Measurements from ENCODE around the gene FAM107A.

Gene FAM107A

GRCh38 chr3:58591517-58592510, 14.6 kb upstream of the FAM107A start:
- DNase-seq = no peak

GRCh38 chr3:58588030-58588614, 10.9 kb upstream of the FAM107A start:
- no peak for DNase-seq

- DNase-seq = no peak
These were observed 9.6 kb upstream of the FAM107A start for GRCh38 chr3:58586776-58587192.

DNA sequence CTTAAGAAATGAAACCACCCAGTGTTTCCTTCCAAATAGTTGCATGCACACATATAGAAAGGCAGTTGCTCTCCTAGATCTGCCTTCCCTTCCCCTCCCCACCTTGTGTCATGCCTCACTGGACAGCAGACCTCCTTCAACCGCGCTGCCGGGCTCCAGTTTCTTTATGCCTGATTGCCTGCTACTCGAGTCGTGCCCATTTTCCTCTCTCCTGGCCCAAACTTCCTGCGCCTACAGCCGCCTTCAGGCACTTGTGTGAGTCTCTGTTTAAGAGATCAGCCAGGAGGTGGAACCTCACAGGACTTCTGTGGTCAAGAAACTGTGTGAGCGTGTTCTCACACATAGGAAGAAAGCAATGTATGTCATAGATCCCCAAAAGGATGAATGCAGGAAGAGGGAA, 8.8 kb upstream of the FAM107A start:
- no peak for DNase-seq

GRCh38 chr3:58585005-58585786, 8.0 kb upstream of the FAM107A start:
- DNase-seq = peak; percentile 54 to 64

- DNase-seq = no peak
These were observed 7.5 kb upstream of the FAM107A start for GRCh38 chr3:58584690-58585004.

DNA sequence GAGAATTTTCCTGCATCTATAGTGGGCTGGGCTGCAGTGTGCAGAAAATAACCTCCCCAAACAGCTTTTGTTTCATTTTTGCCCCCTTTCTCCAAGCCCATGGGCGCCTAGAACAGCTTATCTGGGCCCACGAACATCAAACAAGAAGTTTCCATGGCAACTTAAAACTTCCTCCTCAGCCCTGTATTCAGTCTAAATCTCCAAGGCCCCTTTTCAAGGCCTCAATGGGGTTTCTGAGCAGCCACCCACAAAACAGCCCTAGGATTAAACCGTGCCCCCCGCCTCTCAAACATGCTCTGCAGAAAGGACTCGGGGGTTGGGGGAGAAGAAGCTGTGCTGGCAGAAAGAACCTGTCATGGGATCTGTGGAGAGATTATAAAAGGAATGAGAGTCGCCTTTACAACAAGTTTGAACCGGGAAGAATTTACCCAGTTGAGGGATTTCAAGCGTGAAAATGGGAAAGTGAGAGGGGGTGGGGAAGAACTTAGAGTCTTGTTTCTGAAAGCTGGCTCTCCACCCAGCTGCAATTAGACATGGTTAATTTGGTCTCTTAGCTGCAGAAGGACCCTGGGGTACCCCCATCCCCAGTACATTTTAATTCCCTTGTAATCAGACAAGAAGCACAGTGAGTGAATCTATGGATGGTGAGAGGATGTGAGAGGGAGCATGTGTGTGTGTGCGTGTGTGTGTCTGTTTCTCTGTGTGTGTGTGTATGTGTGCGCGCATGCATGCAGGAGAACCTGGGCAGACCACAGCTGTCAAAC, 4.3 kb upstream of the FAM107A start:
- peak; percentile 32 to 73 for DNase-seq

- DNase-seq = no peak
These were observed 3.7 kb upstream of the FAM107A start for GRCh38 chr3:58580826-58581327.

GRCh38 chr3:58578873-58579272, 1.7 kb upstream of the FAM107A start:
- DNase-seq = no peak

- no peak for DNase-seq
These were observed 475 bp downstream of the FAM107A start for GRCh38 chr3:58576716-58577115.

GRCh38 chr3:58575971-58576652, 1.1 kb downstream of the FAM107A start:
- DNase-seq = no peak

GRCh38 chr3:58574682-58575081, 2.5 kb downstream of the FAM107A start:
- DNase-seq = no peak

DNA sequence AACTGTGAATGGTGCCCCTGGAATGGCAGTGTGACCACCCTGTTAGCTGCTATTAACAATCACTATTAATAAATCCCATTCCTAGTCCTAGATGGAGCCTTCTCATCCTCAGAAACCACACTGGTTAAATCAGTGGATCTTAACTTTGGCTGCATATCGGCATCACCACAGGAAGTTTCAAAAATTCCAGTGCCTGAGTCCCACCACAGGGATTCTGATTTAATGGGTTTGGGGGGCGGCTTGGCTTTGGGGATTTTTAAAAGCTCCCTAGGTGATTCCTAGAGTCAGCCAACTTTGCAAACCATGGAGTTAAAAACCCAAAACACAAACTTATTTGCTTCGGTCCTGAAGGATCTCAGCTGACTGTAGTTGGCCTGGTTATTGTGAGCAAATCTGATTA, 3.1 kb downstream of the FAM107A start:
- DNase-seq = no peak

GRCh38 chr3:58573640-58574039, 3.6 kb downstream of the FAM107A start:
- DNase-seq = no peak

DNA sequence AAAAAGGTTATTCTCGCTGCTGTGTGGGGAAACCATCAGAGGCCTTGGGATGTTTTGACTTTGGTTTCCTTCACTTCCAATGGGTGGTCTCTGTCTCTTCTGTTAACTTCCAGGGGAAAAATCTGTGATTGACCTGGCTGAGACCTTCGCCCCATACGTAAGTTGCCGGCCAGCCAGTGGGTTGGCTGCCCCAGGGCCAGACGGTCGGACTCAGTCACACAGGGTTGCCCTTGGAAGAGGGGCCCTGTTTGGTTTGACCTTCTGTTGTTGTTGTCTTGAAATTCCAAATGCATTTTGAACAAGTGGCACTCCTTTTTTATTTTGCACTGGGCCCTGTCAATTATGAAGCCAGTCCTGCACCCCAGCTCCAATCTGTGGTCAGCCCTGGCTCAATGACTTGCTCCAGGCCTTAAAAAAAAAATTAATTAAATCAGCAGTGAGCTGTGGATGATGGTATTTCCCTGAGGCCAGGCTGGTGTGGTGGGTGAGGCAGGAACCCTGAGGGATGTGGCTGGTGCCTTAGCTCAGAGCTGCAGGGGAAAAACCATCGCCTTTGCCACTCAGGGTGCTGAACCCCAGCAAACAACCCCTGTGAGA, 4.5 kb downstream of the FAM107A start:
- no peak for DNase-seq

GRCh38 chr3:58572013-58572633, 5.1 kb downstream of the FAM107A start:
- DNase-seq = no peak

DNA sequence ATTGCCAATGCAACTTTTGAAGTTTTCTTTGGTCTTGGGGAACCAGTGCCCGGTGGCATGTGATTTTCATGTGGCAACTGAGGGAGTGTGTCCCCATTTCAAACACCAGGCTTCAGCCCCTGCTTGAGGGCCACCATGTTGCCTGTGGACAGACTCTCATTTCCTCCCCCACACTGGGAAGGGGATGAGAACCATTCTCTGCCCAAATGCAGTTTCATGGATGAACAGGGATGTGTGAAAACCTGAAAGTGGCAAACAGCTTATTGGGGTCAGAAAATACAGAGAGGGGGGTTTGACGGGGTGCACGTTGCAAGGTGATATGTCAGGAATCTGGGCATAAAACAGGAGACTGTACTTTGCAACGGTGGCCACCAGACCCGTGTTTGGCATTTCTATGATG, 6.3 kb downstream of the FAM107A start:
- no peak for DNase-seq

DNA sequence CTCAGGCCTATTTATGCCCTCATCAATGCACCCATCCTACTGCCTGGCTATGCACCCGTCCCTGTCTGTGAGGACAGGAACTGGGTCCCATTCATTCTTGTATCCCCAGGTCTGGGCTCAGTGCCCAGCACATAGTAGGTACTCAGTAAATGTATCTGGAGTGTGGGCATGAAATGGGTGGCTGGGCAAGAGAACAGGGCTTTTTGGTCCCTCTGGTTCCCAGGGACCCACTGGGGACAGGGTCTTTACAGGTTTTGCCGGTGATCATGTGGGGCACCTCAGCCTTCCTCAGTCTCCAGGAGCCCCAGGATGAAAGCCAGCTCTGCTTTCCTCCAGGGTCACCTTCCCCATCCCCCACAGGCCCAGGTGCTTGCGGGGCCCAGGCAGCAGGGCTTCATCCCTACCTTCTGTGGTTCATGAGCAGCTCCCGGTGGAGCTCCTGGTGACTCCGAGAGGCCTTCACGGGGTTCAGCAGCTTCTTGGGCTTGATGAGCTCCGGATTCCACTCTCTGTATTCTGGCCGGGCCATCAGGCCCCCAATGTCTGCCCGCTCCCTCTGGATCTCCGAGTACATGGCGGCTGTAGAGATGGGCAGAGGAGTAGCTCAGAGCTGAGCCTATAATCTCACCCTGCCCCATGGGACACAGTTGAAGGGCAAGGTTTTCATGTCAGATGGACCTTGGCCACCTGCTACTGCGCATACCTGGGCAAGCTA, 7.7 kb downstream of the FAM107A start:
- DNase-seq = no peak

DNA sequence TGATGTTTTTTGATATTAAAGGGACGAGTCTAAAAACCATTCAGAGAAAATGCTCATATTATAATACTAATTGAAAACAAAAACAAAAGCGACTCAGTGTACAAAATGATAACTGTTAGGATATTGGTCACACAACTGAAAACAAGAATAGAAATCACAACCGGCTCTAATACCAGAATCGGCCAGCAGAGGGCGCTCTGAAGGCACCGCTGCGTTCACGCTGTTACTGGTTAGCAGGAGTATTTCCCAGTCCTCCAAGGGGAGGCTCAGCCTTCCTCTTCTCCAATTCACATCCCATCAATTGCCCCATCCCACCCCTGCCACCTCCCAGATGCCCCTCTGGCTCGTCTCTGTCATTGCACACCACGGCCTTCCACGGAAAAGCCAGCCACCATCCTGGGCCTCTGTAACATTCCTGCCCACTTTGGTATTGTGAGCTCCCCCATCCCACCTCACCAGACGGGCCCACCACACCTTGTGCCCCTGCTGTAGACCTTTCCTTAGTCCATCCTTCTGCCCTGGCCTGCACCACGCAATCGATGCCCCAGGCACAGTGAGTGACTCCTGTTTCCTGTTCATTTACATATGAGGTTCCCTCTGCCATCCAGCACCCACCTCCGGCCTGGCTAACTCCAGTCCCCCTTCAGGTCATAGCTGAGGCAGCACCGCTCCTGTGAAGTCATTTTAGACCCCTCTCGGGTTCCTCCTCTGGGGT, 8.5 kb downstream of the FAM107A start:
- DNase-seq = peak; percentile 31 to 68

GRCh38 chr3:58567251-58567515, 10.0 kb downstream of the FAM107A start:
- no peak for DNase-seq
